ENCODE measurements around the gene DRC7.

Gene DRC7

DNA sequence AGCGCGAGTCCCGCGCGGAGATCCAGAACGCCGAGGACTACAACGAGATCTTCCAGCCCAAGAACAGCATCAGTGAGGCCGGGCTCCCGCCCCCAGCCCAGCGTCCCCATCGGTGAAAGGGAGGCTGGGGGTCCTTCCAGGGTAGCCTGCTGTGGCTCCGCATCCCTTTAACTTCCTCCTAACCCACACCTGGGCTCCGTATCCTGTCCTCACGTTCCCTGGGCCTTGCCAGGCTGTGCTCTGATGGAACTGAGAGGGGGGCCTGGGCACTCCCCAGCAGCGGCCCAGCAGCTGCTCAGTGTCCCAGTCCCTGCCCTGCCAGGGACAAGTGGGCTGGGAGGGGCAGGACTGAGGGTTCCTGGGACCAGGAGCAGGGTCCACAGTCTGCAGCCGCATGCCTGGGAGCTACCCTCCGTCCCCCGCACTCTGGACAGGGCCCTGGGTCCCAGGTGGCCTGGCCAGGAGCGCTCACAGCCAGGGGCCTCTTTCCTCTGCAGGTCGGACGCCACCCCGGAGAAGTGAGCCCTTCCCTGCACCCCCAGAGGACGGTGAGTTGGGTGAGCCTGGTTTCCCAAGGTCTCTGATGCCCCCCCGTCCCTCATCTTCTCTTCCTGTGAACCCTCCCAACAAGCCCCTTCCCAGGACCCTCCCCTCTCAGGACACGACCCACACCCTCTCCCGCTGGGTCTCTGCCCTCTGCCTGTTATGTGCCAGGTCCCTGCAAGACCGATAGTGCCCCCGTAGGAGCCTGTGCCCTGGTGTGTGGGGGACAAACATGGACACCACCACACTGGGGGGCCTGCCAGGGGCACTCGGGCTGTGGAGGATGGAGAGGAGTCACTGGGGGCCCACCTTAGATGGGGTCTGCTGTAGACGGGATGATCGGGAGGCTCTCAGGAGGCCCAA lies 59.1 kb downstream of the DRC7 start:
- no peak for DNase-seq

DNA sequence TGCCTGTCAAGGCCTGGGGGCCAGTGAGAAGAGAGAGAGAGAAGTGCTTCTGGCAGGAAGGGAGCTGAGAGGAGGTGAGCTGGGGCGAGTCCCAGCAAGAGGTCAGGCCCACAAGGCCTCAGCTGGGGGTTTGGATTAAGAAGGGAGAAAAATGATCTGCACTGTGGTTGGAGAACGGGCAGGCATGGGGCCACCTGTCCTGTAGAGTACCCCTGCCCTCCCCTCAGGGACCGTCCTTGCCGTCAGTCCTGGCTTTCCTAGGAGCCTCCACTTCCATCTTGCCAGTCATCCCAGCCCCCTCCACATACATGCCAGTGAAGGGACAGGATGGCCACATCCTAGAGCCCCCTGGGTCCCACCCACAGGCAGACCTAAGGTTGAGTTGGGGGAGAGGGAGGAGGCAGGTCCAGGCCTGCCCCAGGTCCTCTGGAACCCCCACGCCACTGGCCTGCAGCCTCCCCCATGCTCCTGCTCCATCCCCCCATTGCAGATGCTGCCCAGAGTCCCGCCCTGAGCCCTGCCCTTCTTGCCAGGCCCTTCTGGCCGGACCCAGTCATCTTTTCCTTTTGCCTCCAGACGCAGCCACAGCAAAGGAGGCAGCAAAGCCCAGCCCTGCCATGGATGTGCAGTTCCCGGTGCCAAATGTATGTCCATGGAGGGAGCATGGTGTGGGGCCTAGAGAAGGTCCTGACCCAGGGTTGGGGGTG lies 59.9 kb downstream of the DRC7 start:
- no peak for DNase-seq

DNA sequence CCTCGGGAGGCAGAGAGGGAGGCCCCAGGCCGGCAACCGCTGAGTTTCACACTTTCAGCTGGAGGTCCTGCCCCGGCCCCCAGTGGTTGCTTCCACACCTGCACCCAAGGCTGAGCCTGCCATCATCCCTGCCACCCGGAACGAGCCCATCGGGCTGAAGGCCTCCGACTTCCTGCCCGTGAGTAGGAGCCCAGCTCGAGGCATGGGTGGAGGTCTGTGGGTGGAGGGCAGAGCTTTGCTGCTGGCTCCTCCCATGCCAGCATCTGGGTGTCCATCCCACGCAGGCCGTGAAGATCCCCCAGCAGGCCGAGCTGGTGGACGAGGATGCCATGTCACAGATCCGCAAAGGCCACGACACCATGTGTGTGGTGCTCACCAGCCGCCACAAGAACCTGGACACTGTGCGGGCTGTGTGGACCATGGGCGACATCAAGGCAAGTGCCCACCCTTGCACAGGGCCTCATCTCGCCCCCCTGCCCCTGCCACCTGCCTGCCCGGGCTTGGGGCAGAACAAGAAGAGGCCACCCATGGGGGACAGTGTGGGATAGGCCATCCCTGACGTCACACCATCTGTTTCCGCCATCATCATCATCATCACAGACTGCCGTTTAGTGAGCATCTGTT lies 60.6 kb downstream of the DRC7 start:
- no peak for DNase-seq

DNA sequence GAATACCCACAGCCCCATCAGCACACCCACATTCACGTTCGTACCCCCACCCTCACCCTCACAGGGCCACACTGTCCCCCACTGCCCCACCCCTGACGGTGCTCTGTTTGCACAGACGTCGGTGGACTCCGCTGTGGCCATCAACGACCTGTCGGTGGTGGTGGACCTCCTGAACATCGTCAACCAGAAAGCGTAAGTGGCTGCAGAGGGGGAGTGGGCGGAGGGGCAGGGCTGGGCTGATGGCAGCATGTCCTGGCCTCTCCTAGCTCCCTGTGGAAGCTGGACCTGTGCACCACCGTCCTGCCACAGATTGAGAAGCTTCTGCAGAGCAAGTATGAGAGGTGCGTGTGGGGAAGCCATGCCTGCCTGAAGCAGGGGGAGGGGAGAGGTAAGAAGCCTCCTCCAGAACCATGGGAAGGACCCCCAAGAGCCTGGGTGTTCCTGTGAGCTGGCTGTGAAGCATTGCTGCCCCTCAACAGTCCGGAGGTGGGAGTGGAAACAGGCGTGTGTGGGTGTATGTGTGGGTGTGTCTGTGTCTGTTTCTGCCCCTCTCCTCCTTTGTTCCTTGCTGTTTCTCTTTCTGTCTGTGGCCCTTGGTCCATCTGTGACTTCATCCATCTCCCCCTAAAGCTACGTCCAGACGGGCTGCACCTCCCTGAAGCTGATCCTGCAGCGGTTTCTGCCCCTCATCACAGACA lies 61.3 kb downstream of the DRC7 start:
- no peak for DNase-seq

DNA sequence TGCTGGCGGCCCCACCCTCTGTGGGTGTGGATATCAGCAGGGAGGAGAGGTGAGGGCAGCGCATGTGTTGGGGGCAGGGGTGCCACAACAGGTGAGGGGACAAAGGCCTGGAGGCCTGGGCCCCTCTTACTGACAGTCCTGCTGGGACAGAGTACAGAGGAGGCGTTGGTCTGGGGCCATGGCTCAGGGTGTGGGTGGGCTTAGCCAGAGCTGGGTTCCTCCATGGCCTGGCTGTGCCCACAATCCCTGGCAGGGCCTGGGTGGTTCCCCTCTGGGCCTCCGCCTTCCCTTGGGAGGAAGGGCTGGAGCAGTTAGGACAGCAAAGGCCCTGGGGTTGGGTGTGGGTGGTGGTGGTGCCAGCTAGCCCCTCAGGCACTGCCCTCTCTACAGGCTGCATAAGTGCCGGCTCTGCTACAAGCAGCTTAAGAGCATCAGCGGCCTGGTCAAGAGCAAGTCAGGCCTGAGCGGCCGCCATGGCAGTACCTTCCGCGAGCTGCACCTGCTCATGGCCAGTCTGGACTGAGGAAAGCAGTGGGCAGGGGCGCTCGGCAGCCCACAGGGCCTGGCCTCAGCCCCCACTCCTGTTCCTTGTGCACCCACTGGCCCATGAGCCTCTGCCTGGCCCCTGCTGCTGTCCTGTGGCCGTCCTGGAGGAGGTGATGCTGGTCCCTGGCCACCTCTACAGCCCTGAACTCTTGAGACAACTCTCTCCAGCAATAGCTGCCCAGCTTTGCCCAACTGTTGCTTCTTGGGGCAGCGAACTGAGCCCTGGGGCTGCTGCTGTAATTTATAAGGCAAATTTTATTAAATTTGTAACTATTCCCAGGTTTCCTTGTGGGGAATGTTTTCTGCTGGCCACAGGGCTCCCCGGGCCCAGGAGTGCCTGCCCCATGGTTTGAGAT lies 62.1 kb downstream of the DRC7 start:
- no peak for DNase-seq

DNA sequence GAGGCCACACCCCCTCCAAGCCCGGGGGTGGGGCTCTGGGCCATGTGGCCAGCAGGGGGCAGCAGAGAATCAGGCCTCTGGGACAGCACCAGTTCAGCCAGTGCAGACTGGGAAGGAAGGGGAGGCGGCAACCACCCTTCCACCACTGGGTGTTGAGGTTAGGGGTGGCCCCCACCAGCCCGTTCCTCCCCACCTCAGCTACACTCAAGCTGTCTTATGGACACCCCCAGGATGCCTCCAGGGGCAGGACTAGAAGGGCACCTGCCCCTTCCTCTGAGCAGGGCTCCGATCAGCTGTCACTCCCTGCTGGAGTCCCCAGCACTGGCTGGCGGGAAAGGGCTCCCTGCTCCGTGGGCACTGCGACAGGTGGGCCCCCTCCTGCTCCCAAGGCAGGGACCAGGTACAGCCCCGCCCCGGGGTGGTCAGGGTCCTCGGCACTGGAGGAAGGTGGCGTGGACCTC lies 62.8 kb downstream of the DRC7 start:
- DNase-seq: peak; percentile 90

DNA sequence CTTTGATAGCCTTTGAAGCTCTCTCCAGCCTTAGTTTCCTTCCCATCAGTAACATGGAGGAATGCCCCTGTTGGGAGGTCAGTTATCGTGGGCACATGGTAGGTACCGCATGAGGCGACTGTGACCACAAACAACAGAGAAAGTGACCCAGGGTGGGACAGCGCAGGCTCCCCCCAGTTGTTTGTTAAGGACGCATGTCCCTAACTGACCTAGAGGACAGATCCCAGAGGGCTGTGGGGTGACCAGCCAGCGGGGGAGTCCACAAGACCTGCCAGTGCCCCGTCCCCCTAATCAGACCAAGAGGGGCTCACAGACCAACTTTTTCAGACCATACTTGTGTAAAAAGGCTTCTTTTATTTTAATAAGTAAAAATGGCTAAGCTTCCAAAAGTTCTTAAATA lies 63.3 kb downstream of the DRC7 start:
- no peak for DNase-seq

DNA sequence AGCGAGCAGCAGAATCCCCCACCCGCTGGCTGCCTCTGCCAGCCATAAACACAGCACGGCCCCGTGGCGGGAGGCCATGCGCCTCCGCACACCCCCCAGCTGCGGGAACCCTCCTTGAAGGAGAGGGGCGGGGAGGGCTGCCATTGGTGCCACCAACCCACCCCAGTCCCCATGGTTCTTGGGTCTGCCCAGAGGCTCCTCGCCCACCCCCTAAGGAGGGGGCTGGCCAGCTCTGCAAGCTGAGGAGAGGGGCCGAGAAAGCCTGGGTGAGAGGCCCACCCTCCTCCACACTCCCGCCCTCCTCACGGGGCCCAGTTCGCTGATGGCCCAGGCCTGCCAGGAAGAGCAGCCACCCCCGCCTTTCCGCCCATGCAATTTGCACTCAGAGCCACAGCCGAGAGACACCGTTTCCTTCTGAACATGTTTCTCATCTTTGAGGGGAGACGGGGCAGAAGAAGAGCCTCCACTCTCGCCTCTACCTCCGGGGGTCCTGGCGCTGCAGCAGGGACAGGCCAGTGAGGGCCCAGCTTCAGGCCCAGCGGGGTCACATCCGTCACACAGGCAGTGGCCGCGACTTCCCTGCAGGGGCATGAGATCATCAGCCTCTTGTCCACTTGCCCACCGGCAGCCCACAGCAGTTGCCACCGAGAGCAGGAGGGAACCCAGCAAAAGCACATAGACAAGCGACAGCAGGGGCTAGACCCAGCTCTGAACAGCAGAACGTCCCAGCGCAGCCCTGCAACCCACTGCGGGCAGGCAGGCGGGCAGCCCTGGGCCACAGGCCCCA lies 63.9 kb downstream of the DRC7 start:
- no peak for DNase-seq

DNA sequence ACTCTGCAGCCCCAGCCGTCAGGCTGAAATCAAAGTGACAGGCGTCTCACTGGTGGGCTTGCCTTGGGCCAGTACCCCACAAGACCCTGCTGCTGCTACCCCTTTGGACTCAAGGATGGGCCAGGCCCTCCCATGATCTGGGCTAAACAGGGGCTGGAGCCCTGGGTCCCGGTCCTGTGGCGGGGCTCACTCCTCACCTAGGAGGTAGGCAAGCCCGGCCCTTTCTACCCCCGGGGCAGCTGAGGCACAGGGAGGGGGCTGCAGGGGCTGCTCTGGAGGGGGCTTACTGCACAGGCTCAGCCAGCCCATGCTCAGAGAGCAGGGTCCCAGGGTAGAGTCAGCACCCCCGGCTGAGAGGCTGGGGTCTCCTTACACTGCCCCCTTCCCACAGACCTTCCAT lies 64.5 kb downstream of the DRC7 start:
- no peak for DNase-seq

DNA sequence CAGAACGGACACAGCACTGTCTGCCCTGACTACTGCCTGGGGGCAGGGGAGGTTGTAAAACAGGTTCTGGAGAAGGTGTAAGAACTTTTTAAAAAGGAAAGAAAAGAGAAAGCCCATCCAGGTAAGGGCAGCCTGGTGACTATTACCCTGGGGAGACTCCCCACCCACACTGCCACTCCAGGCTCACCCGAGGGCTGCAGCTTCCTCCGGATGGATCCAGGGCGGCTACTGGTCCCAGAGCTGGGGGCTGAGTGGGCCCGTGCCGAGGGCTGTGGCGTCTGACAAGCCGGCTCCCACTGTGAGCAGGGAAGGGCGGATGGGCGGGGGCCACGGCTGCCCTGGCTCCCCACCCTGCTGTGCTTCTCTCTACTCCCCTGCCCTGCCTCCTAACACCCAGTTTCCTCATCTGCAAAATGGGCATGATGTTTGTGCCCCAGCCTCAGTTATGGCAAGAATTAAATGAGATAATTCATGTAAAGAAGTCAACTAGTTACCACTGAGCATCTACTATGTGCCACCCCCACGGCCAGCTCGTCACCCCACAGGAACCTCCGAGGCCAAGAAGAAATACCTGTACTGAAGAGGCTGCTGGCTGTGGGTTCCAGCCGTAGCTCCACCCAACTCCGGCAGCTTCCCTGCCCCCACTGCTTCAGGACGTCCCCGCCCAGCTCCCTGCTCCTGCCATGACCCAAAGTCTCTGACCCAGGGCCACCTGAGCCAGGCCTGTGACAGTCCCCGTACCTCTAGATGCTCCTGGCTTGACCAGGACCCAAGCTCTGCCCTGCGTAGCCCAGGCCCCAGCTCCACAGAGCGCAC lies 65.1 kb downstream of the DRC7 start:
- DNase-seq: no peak

DNA sequence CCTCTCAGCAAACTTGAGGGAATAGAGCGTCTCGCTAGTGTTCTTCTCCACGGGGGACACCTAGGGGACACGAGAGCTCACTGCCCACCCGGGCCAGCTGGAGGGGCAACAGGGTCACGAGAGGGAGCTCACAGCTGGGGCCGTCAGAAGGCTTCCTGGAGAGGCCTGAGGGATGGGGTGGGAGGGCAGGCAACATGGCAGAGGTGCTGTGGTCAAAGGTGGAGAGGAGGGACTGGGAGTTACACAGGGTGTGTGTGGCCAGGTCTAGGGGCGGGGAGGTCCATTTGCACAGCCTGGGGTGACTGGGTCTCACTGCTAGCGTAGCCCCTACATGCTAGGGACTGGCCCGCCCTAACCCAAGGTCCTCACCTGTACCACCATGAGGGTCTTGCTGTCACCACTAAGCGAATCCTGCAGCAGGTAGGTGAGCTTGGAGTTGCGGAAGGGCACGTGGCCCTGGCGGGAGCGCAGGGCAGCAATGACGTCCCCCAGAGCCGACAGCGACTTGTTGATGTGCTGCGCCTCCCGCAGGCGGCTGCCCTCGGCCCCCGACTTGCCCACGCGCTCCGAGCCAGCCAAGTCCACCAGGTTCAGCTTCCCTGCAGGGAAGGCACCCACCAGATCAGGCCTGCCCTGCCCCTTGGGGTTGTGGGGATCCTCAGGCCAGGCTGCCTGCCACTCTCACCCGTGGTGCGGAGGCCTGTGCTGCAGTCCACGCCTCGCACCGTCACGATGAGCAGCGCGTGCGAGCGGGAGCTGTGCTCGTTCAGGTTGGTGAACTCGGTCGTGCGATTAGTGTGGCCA lies 66.0 kb downstream of the DRC7 start:
- DNase-seq: no peak

DNA sequence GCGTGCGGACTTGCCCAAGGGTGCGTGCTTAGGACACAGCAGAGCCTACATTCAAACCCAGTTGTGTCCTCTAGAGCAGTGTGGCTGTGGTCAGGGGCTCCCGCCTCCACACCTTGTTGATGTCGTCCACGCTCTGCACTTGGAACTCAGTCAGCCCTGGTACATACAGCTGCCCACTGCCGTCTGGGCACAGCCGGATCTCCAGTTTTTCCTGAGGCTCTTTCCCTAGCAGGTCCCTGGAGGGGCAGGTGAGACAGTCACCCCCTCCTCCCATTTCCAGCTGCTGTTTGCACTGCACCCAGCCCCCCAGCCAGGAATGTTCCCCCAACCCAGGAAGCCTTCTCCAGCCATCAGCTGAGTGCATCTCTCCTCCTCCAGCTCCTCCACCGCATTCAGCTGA lies 66.7 kb downstream of the DRC7 start:
- DNase-seq: no peak

DNA sequence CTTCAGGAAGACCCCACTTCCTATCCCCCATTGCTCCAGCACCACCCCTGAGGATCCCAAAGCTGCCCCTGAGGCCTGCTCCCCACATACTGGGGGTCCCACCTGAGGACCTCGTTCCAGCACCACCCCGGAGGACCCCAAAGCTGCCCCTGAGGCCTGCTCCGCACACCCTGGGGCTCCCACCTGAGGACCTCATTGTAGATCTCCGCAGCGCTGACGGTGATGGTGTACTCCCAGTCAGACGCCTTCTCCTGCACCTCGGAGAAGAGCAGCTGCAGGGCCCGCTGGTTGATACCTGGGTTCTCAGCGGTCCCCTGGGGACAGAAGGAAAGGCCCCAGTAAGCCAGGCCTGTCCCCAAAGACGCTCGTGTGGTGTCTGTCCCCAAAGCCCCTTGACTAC lies 67.4 kb downstream of the DRC7 start:
- no peak for DNase-seq

DNA sequence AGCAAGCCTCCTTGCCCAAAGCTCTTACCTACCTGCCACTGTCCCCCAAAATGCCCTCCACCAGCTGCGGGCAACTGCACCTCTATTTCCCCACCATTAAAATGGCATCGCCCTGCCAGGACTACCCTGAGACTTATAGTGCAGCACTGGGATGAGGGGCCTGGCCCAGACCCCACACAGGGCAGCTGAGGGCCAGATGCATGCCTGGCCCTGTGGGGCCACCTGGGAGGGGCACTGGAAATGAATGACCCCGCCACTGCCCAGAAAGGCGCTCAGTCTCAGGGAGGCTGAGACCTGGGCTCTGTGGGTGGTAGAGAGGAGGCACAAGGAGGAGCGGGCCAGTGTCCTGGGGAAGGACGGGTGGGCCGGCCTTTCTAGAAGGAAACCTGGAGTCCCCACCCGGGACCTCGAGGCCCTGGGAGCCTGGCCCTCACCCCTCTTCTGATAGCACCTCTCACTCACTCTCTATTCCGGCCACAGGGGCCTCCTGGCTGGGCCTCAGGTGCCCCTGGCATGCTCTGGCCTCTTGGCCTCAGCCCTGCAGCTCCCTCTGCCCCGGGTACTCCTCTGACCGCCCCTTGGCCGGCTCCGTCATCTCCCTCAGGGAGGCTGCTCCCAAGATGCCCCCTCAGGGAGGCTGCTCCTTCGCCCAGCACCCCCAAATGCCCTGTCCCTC lies 67.9 kb downstream of the DRC7 start:
- no peak for DNase-seq

DNA sequence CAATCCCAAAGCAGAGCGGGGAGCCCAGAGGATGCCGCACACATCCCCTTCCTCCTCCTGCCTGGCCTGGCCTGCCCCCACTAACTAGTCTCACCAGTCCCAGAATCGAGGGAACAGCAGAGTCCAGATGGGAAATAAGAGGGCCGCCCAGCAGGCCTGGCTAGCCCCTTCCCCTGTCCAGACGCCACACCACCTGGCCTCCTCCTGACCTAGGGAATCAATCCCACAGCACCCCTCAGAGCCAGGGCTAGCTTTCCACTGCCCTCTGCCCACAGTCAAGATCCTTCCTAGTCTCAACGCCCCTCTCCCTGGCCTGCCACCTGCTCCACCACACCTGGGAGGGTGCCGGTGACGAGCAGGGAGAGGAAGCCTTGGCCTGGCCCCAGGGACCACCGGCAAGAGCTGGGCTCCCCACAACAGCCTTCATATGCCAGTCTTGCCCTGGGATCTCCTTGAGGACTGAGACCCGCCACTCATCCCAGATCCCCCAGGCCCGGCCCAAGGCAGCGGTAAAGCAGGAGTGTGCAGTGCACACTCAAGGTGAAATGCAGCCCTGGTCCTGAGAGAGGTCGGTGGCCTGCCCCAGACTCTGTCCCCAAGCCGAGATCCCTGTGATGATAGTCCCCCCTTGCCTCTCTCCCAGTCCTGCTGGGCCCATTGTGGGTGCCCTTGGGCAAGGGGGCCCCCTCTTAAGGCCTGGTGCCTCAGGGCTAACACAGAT lies 68.8 kb downstream of the DRC7 start:
- DNase-seq: no peak

DNA sequence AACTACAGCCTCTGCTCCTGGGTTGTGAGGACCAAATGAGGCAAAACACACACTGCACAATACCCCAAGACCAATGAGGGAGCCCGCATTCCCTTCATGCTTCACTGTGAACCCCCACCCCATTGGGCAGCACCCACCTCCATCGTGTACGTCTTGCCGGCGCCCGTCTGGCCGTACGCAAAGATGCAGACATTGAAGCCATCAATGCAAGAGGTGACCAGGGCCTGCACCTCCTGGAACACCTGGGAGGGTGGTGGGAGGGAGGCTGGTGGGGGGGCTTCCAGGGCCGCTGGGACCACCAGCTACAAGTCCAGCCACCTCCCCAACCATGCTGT lies 69.4 kb downstream of the DRC7 start:
- no peak for DNase-seq

DNA sequence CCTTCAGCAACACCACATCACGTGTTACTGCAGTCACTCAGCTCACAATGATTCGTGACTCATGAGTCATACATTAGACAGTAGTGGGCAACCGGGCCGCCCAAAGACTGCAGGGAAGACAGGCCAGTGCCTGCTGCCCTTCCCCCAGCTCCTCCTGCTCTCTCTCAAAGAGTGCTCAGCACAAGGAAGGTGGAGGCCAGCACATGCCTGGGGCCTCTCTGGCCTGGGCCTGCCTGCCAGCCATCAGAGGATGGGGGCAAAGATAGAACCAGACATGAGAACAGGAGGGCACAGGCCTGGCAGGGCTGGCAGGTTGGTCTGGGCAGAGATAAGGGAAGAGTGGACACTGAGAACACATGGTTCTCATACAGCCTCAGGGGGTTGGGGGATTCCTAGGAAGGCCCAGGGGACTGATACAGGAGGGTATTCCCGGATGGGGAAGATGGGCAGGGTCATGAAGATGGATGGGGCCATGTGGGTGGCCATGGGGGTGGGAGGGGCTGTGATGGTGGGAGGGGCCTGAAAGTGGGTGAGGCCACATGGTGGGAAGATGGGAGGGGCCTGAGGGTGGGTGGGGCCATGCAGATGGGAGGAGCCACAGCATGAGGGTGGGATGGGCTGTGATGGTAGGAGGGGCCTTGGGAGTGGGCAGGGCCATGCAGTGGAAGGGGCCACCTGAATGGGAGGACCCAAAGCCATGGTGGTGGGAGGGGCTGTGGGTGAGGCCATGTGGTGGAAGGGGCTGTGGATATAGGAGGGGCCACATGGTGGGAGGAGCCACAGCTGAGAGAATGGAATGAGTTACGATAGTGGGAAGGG lies 69.9 kb downstream of the DRC7 start:
- DNase-seq: peak; percentile 47
